ENCODE data around the gene SLC9A9. TPM values are rescaled to one million over a fixed set of nuclear protein-coding genes. Genes with fewer than 3 reads are reported as not detected.

SLC9A9 gene
- total and polyA plus RNA-seq, 2 experiments from 2014 or later: 2.2 to 6.8 TPM

DNA sequence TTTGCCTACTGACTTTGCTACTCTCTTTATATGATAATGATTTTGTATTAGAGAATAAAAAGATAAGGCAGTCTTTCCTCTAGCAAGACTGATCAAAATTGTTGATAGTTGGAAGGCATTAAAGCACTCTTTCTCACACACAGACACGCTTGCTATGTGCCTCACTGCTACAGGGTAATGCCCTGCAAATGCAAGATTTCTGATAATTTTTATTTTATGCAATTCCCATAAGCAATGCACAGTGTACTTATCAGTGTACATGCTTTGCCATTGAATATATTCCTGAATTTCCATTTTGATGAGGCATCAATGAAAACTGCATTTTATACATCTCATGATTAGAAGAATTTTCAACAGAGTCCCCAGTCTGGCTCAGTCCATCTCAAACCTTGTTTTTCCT is 465.5 kb downstream of the SLC9A9 start:
- no peak overlapping the region for H3K4me3 ChIP-seq

DNA sequence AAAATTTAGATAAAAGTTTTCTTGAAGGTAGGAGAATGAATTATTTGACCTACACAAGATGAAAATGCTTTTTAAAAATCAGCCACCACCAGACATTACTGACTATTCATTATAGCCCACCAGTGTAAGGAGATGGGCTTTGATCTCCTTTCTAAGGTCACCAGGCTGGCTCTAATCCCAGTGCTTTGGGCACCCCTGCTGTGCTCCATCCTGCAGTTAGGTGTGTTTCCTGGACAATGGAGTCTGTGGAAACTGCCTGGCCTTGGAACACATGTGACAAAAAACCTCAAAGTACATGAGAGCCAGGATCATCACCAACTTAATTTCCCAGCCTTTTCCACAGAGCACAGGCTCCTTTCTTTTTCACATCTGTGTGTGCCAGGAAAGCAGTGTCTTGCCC is 467.8 kb downstream of the SLC9A9 start:
- TF ChIP-seq EZH2 (IDR thresholded peaks at IDR 0.05; ENCODE audit: borderline replicate concordance) (no peak), EZH2phosphoT487 (IDR thresholded peaks at IDR 0.05; ENCODE audit: low read depth, severe bottlenecking, unreplicated experiment) (no peak)
- TF ChIP-seq, protein P1, sequence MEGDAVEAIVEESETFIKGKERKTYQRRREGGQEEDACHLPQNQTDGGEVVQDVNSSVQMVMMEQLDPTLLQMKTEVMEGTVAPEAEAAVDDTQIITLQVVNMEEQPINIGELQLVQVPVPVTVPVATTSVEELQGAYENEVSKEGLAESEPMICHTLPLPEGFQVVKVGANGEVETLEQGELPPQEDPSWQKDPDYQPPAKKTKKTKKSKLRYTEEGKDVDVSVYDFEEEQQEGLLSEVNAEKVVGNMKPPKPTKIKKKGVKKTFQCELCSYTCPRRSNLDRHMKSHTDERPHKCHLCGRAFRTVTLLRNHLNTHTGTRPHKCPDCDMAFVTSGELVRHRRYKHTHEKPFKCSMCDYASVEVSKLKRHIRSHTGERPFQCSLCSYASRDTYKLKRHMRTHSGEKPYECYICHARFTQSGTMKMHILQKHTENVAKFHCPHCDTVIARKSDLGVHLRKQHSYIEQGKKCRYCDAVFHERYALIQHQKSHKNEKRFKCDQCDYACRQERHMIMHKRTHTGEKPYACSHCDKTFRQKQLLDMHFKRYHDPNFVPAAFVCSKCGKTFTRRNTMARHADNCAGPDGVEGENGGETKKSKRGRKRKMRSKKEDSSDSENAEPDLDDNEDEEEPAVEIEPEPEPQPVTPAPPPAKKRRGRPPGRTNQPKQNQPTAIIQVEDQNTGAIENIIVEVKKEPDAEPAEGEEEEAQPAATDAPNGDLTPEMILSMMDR (IDR thresholded peaks at IDR 0.05; ENCODE audit: poor library complexity): no peak
- no peaks in the 10 kb centered on the region for H3K4me1 ChIP-seq (ENCODE audit: insufficient read depth)
- no peaks in the 10 kb centered on the region for H3K9me2 ChIP-seq (replicated peaks; ENCODE audit: insufficient read depth)
- H3K9me3 ChIP-seq (ENCODE audit: low read depth): no peaks in the 10 kb centered on the region
- H4K20me1 ChIP-seq (ENCODE audit: insufficient read depth, poor library complexity, severe bottlenecking): no peaks in the 10 kb centered on the region
- no peak overlapping the region for H2AFZ ChIP-seq
- no peaks in the 10 kb centered on the region for H3K27me3 ChIP-seq
- H3K36me3 ChIP-seq (replicated peaks; ENCODE audit: insufficient read depth, low read depth): no peaks in the 10 kb centered on the region
- no peak for DNase-seq (ENCODE audit: low spot score)
- H3K4me3 ChIP-seq: no peak overlapping the region
- H3K27ac ChIP-seq: no peak overlapping the region
- H3K79me2 ChIP-seq: no peaks in the 10 kb centered on the region
- no peak overlapping the region for H3K4me2 ChIP-seq

More for the DNA sequence above, 465.5 kb downstream of the SLC9A9 start:
- H2AFZ ChIP-seq: no peak overlapping the region
- H3K27me3 ChIP-seq: no peaks in the 10 kb centered on the region
- no peaks in the 10 kb centered on the region for H3K36me3 ChIP-seq (replicated peaks; ENCODE audit: insufficient read depth, low read depth)
- H3K27ac ChIP-seq: no peak overlapping the region
- TF ChIP-seq, protein P1 (IDR thresholded peaks at IDR 0.05; ENCODE audit: poor library complexity): no peak
- TF ChIP-seq EZH2phosphoT487 (IDR thresholded peaks at IDR 0.05; ENCODE audit: low read depth, severe bottlenecking, unreplicated experiment): no peak
- no peak for TF ChIP-seq EZH2 (IDR thresholded peaks at IDR 0.05; ENCODE audit: borderline replicate concordance)
- no peaks in the 10 kb centered on the region for H3K4me1 ChIP-seq (ENCODE audit: insufficient read depth)
- no peaks in the 10 kb centered on the region for H4K20me1 ChIP-seq (ENCODE audit: insufficient read depth, poor library complexity, severe bottlenecking)
- no peaks in the 10 kb centered on the region for H3K9me3 ChIP-seq (ENCODE audit: low read depth)
- no peaks in the 10 kb centered on the region for H3K9me2 ChIP-seq (replicated peaks; ENCODE audit: insufficient read depth)
- 93% methylated on average over 1 of the region's 1 CpG for WGBS (ENCODE audit: low lambda C conversion rate, missing lambda C conversion rate)
- no peak for DNase-seq (ENCODE audit: low spot score)
- no peak overlapping the region for H3K4me2 ChIP-seq
- no peaks in the 10 kb centered on the region for H3K79me2 ChIP-seq

DNA sequence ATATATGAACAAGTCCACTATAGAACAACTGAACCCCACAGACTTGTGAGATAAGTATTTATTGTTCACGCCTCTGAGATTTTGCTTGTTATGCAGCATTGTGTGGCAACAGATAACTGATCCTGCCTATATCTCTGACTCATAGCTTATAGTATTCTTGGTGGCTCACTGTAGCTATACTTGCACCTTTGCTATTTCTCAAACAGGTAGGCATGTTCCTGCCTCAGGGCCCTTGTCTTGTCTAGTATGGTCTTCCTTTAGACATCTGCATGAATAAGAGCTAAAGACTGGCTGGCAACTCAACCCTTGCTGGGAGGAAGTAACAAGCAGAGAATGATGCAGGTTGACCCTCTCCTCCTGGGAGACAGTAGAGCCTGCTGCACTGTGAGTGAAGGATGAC is 472.6 kb downstream of the SLC9A9 start:
- Histone ChIP-seq H3K4me2 (no peak overlapping the region), H4K20me1 (ENCODE audit: insufficient read depth, poor library complexity, severe bottlenecking) (no peaks in the 10 kb centered on the region), H3K27me3 (no peaks in the 10 kb centered on the region), H3K4me1 (ENCODE audit: insufficient read depth) (no peaks in the 10 kb centered on the region), H3K4me3 (no peak overlapping the region), H3K9me2 (replicated peaks; ENCODE audit: insufficient read depth) (no peaks in the 10 kb centered on the region), H3K9me3 (ENCODE audit: low read depth) (no peaks in the 10 kb centered on the region), H3K27ac (no peak overlapping the region), H3K79me2 (no peaks in the 10 kb centered on the region), H3K36me3 (replicated peaks; ENCODE audit: insufficient read depth, low read depth) (no peaks in the 10 kb centered on the region), H2AFZ (no peak overlapping the region)
- no peak for DNase-seq (ENCODE audit: low spot score)
- TF ChIP-seq, protein P1 (IDR thresholded peaks at IDR 0.05; ENCODE audit: poor library complexity): no peak
- TF ChIP-seq EZH2 (IDR thresholded peaks at IDR 0.05; ENCODE audit: borderline replicate concordance) (no peak), EZH2phosphoT487 (IDR thresholded peaks at IDR 0.05; ENCODE audit: low read depth, severe bottlenecking, unreplicated experiment) (no peak)
- 89% methylated on average over 1 of the region's 1 CpG for WGBS (ENCODE audit: low lambda C conversion rate, missing lambda C conversion rate)

- Histone ChIP-seq H3K27me3 (no peaks in the 10 kb centered on the region), H3K36me3 (replicated peaks; ENCODE audit: insufficient read depth, low read depth) (no peaks in the 10 kb centered on the region), H3K79me2 (no peaks in the 10 kb centered on the region), H3K4me3 (no peak overlapping the region), H3K27ac (no peak overlapping the region), H4K20me1 (ENCODE audit: insufficient read depth, poor library complexity, severe bottlenecking) (no peaks in the 10 kb centered on the region), H2AFZ (no peak overlapping the region), H3K9me3 (ENCODE audit: low read depth) (no peaks in the 10 kb centered on the region), H3K4me1 (ENCODE audit: insufficient read depth) (no peaks in the 10 kb centered on the region), H3K4me2 (no peak overlapping the region), H3K9me2 (replicated peaks; ENCODE audit: insufficient read depth) (no peaks in the 10 kb centered on the region)
- TF ChIP-seq, protein P1 (IDR thresholded peaks at IDR 0.05; ENCODE audit: poor library complexity): no peak
- no peak for TF ChIP-seq EZH2 (IDR thresholded peaks at IDR 0.05; ENCODE audit: borderline replicate concordance)
- TF ChIP-seq EZH2phosphoT487 (IDR thresholded peaks at IDR 0.05; ENCODE audit: low read depth, severe bottlenecking, unreplicated experiment): no peak
- no peak for DNase-seq (ENCODE audit: low spot score)
- 78% methylated on average over 1 of the region's 1 CpG for WGBS (ENCODE audit: low lambda C conversion rate, missing lambda C conversion rate)
Observed at GRCh38 chr3:143367171-143367570, 481.1 kb downstream of the SLC9A9 start.
